GM19240 (cell line): ENCODE data around the gene APPL2.

ENCODE experiments used
- DNase-seq: peaks from one replicate; pipeline ENCODE4 v3.0.0; 2011; ENCODE audit warnings: low spot score; ENCODE audit not compliant: insufficient read length

Gene APPL2

GRCh38 chr12:105222726-105223351, 13.1 kb downstream of the APPL2 start:
- DNase-seq = no peak

- DNase-seq = no peak
Observed at GRCh38 chr12:105222284-105222655, 13.7 kb downstream of the APPL2 start.

GRCh38 chr12:105221583-105222283, 14.2 kb downstream of the APPL2 start:
- DNase-seq = no peak

GRCh38 chr12:105220929-105221290, 15.1 kb downstream of the APPL2 start:
- DNase-seq = no peak

GRCh38 chr12:105220150-105220928, 15.6 kb downstream of the APPL2 start:
- no peak for DNase-seq

- no peak for DNase-seq
Observed at GRCh38 chr12:105219261-105220028, 16.5 kb downstream of the APPL2 start.

- no peak for DNase-seq
Observed at GRCh38 chr12:105218434-105218833, 17.5 kb downstream of the APPL2 start.

- no peak for DNase-seq
Observed at GRCh38 chr12:105214670-105215375, 21.2 kb downstream of the APPL2 start.

- no peak for DNase-seq
Observed at GRCh38 chr12:105214148-105214547, 21.8 kb downstream of the APPL2 start.

- no peak for DNase-seq
Observed at GRCh38 chr12:105212438-105212837, 23.5 kb downstream of the APPL2 start.

- no peak for DNase-seq
Observed at GRCh38 chr12:105209091-105209490, 26.9 kb downstream of the APPL2 start.

GRCh38 chr12:105206686-105207374, 29.1 kb downstream of the APPL2 start:
- DNase-seq = no peak

- no peak for DNase-seq
Observed at GRCh38 chr12:105205322-105206048, 30.5 kb downstream of the APPL2 start.

GRCh38 chr12:105204916-105205315, 31.1 kb downstream of the APPL2 start:
- no peak for DNase-seq

- no peak for DNase-seq
Observed at GRCh38 chr12:105204127-105204526, 31.8 kb downstream of the APPL2 start.

GRCh38 chr12:105202202-105202601, 33.8 kb downstream of the APPL2 start:
- no peak for DNase-seq

GRCh38 chr12:105201299-105201698, 34.7 kb downstream of the APPL2 start:
- no peak for DNase-seq

GRCh38 chr12:105200385-105200784, 35.6 kb downstream of the APPL2 start:
- no peak for DNase-seq

- DNase-seq = no peak
Observed at GRCh38 chr12:105198961-105199360, 37.0 kb downstream of the APPL2 start.

GRCh38 chr12:105196090-105196489, 39.9 kb downstream of the APPL2 start:
- no peak for DNase-seq
